Esophagus (tissue), 2 donors: ENCODE data around the gene HSD11B1L. TPM values are rescaled to one million over a fixed set of nuclear protein-coding genes. Genes with fewer than 3 reads are reported as not detected.

Experiments
- H3K27ac ChIP-seq, 2 donors: one replicate each; pipeline ENCODE4 v1.5.1; 2013; ENCODE audit warnings: low read depth in 2 of 2, mild to moderate bottlenecking in 2 of 2, inconsistent platforms in 1 of 2, low read length in 1 of 2, moderate library complexity in 1 of 2
- H3K27me3 ChIP-seq, 2 donors: one replicate each; pipeline ENCODE4 v1.6.1; 2013; ENCODE audit warnings: low read length in 2 of 2, control low read depth in 1 of 2, mild to moderate bottlenecking in 1 of 2; ENCODE audit not compliant: insufficient read depth in 2 of 2, control insufficient read depth in 1 of 2
- H3K36me3 ChIP-seq, 2 donors: one replicate each; pipeline ENCODE4 v1.6.1; 2013; ENCODE audit warnings: low read length in 1 of 2; ENCODE audit not compliant: control insufficient read depth in 2 of 2, insufficient read depth in 2 of 2
- H3K4me1 ChIP-seq, 2 donors: one replicate each; pipeline ENCODE4 v1.6.1; 2013; ENCODE audit warnings: low read length in 1 of 2; ENCODE audit not compliant: control insufficient read depth in 2 of 2, insufficient read depth in 2 of 2
- H3K4me3 ChIP-seq, 2 donors: one replicate each; pipeline ENCODE4 v1.5.1; 2013; ENCODE audit warnings: low read length in 2 of 2, mild to moderate bottlenecking in 2 of 2, low read depth in 1 of 2, moderate library complexity in 1 of 2
- H3K9me3 ChIP-seq, 2 donors: one replicate each; pipeline ENCODE4 v1.6.1; 2013; ENCODE audit warnings: mild to moderate bottlenecking in 2 of 2, low read depth in 1 of 2, low read length in 1 of 2, moderate library complexity in 1 of 2; ENCODE audit not compliant: control insufficient read depth in 2 of 2, insufficient read depth in 1 of 2
- WGBS, 2 donors: extraction: QIAGEN DNeasy Blood & Tissue Kit; methylation state at CpG; one replicate each; pipeline ENCODE4 v1.1.7; 2013; 5-methylcytosine and 5-hydroxymethylcytosine counted together
- polyA plus RNA-seq, 2 donors: library from polyadenylated mRNA; stranded (reverse); fragments of 200-250 nt; gene quantifications; one replicate each; pipeline ENCODE4 v1.2.3, GENCODE V29; 2013
- donor health status: healthy with polysubstance abuse.
- donor health status: Bipolar disorder and iron deficiency.

Gene HSD11B1L
- polyA plus RNA-seq, 2 donors, result 3.8 to 4.1 TPM

- Histone ChIP-seq H3K9me3 (no peaks in the 10 kb centered on the region), H3K27ac (peak overlapping the region; percentile 95 to 97), H3K27me3 (no peaks in the 10 kb centered on the region), H3K4me3 (peak overlapping the region; percentile 82 to 98), H3K36me3 (peaks cover 15 to 47% of the 10 kb centered on the region in 2 donors), H3K4me1 (peaks cover 2 to 19% of the 10 kb centered on the region in 2 donors)
- WGBS, 2 donors, result 2 to 3% methylated on average over 54 of the region's 54 CpGs
Measured at GRCh38 chr19:5690955-5691821, 10.4 kb downstream of the HSD11B1L start.

- peaks cover 18 to 56% of the 10 kb centered on the region in 2 donors for H3K36me3 ChIP-seq
- 36 to 41% methylated on average over 42 of the region's 42 CpGs for WGBS, 2 donors
- H3K9me3 ChIP-seq, result no peaks in the 10 kb centered on the region
- peak overlapping the region; percentile 36 to 82 for H3K4me3 ChIP-seq
- peaks cover 0 to 19% of the 10 kb centered on the region in 2 donors for H3K4me1 ChIP-seq
- no peaks in the 10 kb centered on the region for H3K27me3 ChIP-seq
- H3K27ac ChIP-seq, result peak overlapping the region; percentile 95 to 97
Measured at GRCh38 chr19:5691822-5692722, 11.2 kb downstream of the HSD11B1L start.

- WGBS, 2 donors, result 68 to 74% methylated on average over 7 of the region's 7 CpGs
- no peaks in the 10 kb centered on the region for H3K27me3 ChIP-seq
- peaks cover 18 to 57% of the 10 kb centered on the region in 2 donors for H3K36me3 ChIP-seq
- H3K4me3 ChIP-seq, result no peak overlapping the region
- H3K9me3 ChIP-seq, result no peaks in the 10 kb centered on the region
- peaks cover 0 to 13% of the 10 kb centered on the region in 2 donors for H3K4me1 ChIP-seq
- H3K27ac ChIP-seq, result no peak overlapping the region
Measured at GRCh38 chr19:5692723-5693194, 11.9 kb downstream of the HSD11B1L start.

- no peaks in the 10 kb centered on the region for H3K9me3 ChIP-seq
- H3K27me3 ChIP-seq, result no peaks in the 10 kb centered on the region
- H3K36me3 ChIP-seq, result peaks cover 19 to 61% of the 10 kb centered on the region in 2 donors
- H3K4me1 ChIP-seq, result peaks cover 0 to 12% of the 10 kb centered on the region in 2 donors
- H3K4me3 ChIP-seq, result no peak overlapping the region
- no peak overlapping the region for H3K27ac ChIP-seq
- WGBS, 2 donors, result 76 to 78% methylated on average over 38 to 39 of the region's 39 CpGs
Measured at GRCh38 chr19:5693195-5694166, 12.7 kb downstream of the HSD11B1L start.

GRCh38 chr19:5694167-5694955 lies 13.5 kb downstream of the HSD11B1L start:
- Histone ChIP-seq H3K27ac (no peak overlapping the region), H3K4me3 (no peak overlapping the region), H3K27me3 (no peaks in the 10 kb centered on the region), H3K36me3 (peaks cover 25 to 69% of the 10 kb centered on the region in 2 donors), H3K9me3 (no peaks in the 10 kb centered on the region), H3K4me1 (peaks cover 0 to 12% of the 10 kb centered on the region in 2 donors)
- WGBS, 2 donors, result 90 to 91% methylated on average over 40 to 45 of the region's 45 CpGs

GRCh38 chr19:5694956-5695648 lies 14.3 kb downstream of the HSD11B1L start:
- Histone ChIP-seq H3K36me3 (peaks cover 25 to 69% of the 10 kb centered on the region in 2 donors), H3K4me3 (no peak overlapping the region), H3K4me1 (peaks cover 0 to 12% of the 10 kb centered on the region in 2 donors), H3K27me3 (no peaks in the 10 kb centered on the region), H3K27ac (no peak overlapping the region), H3K9me3 (no peaks in the 10 kb centered on the region)
- WGBS, 2 donors, result 83 to 87% methylated on average over 8 of the region's 8 CpGs

- Histone ChIP-seq H3K4me1 (peaks cover 0 to 8% of the 10 kb centered on the region in 2 donors), H3K27ac (no peak overlapping the region), H3K36me3 (peaks cover 25 to 75% of the 10 kb centered on the region in 2 donors), H3K4me3 (no peak overlapping the region), H3K27me3 (no peaks in the 10 kb centered on the region), H3K9me3 (no peaks in the 10 kb centered on the region)
- 83 to 86% methylated on average over 28 of the region's 28 CpGs for WGBS, 2 donors
Measured at GRCh38 chr19:5695649-5696195, 14.9 kb downstream of the HSD11B1L start.
